ENCODE results near the gene GNE.
"Not testable (repeated sequence)": the region's sequence is repeated elsewhere in the genome, so short reads cannot be mapped to it uniquely, and the experiment has no call there.

Gene GNE

DNA sequence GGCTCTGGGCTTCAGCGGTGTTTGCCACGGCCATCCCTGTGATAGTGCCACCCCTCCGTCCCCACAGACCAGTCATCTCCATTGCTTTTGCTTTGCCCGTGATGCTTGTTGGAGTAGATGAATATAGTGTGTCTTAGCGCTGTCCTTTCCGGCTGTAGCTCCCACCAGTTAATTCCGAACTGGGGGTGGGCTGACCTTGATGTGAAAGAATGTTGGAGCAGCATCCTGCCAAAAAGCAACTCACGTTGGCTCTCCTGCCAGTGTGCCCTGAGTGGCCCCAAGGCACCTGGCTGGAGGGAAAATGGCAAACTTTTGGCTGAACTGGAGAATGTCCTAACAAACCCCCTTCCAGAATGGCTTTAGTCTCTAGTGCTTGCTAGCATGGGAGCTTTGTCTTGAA, 47.5 kb downstream of the GNE start:
- FAIRE-seq: no peak

GRCh38 chr9:36208521-36209253, 49.6 kb downstream of the GNE start:
- FAIRE-seq (no peak), DNase-seq (ENCODE audit: low spot score) (no peak)

More for the DNA sequence above, 47.5 kb downstream of the GNE start:
- no peak for DNase-seq (ENCODE audit: low spot score)

- FAIRE-seq (no peak), DNase-seq (ENCODE audit: low spot score) (no peak)
Measured at GRCh38 chr9:36207546-36208012, 50.7 kb downstream of the GNE start.

DNA sequence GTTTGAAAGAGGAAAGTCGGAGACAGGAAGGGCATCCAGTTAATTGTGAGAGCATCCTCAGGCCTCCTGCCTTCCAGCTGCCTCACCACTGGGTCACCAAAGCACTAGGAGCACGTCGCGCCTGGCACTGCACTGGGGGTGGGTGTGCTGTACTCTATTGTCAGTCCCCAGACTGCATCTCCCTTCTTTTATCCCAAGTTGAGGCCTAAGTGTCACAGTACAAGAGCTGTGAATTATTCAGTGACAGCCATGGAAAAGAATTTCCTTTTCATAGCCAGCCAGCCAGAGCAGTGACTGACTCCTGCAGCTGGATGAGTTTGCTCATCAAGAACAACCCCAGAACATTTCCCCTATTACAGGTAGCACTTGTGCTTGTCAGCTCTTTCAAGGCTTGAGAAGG, 51.2 kb downstream of the GNE start:
- FAIRE-seq: peak; percentile 13
- DNase-seq (ENCODE audit: low spot score): no peak

- DNase-seq (ENCODE audit: low spot score) (peak; percentile 29), FAIRE-seq (no peak)
Measured at GRCh38 chr9:36204906-36205547, 53.2 kb downstream of the GNE start.

DNA sequence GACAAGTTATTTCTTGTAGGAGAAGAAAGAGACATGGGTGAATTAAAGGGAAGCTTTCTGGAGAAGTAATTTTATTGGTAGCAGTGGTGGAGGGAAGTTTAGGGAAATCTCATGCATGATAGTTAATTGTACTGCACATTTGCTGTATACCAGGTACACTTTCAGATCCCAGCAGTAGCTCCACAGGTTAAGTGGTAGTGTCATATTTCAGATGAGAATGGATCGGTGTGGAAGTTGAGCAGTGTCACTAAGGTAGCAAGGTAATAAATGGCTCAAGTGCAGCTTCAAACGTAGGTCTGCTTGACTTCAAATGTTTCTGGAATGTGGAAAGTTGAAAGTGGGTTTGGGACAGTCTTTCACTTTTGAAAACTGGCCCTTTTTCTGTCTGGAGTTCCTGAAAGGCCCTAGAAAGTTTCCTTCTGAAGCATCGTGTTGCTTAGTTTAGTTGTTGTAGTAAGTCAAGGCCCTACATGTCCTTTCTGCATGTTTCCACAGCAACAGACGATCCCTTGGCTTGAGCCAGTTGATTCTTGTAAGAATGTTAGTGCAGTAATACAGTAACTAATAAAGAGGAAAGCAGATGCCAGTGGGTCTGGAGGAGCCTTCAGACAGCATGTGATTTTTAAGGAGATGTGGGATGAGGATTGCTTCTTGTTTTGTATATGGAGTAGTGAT, 63.8 kb downstream of the GNE start:
- FAIRE-seq (no peak), DNase-seq (ENCODE audit: low spot score) (no peak)

GRCh38 chr9:36193023-36193422, 65.2 kb downstream of the GNE start:
- FAIRE-seq (no peak), DNase-seq (ENCODE audit: low spot score) (no peak)

- DNase-seq (ENCODE audit: low spot score) (no peak), FAIRE-seq (no peak)
Measured at GRCh38 chr9:36192196-36192595, 66.1 kb downstream of the GNE start.

- DNase-seq (ENCODE audit: low spot score): no peak
- no peak for FAIRE-seq
Measured at GRCh38 chr9:36191686-36192085, 66.6 kb downstream of the GNE start.

GRCh38 chr9:36191290-36191645, 67.0 kb downstream of the GNE start:
- FAIRE-seq: no peak
- peak; percentile 22 for DNase-seq (ENCODE audit: low spot score)

- DNase-seq (ENCODE audit: low spot score) (peak; percentile 99), FAIRE-seq (peak; percentile 92)
Measured at GRCh38 chr9:36190388-36191289, 67.6 kb downstream of the GNE start, which contains the start of gene CLTA. CLTA (plus strand) TSS chr9:36190921; CDS start chr9:36191057, 136 bp downstream.

DNA sequence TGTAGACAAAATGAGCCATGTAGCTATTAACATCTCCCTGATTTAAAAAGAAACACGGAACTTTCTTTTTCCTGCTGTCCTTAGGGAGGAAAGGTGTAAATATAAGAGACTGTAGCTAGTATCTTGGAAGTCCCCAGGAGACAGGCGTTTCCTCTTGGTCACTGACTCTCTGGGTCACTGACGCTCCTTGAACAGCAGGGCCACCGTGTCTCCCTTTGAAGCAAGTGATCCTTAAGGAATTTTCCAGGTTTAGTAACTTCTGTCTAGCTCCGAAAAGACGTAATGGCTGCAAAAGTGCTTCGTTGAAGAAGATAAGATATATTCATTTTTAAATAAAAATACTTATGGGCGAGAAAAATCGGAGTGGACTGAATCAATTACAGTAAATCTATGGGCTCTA, 68.3 kb downstream of the GNE start:
- DNase-seq (ENCODE audit: low spot score) (no peak), FAIRE-seq (no peak)

DNA sequence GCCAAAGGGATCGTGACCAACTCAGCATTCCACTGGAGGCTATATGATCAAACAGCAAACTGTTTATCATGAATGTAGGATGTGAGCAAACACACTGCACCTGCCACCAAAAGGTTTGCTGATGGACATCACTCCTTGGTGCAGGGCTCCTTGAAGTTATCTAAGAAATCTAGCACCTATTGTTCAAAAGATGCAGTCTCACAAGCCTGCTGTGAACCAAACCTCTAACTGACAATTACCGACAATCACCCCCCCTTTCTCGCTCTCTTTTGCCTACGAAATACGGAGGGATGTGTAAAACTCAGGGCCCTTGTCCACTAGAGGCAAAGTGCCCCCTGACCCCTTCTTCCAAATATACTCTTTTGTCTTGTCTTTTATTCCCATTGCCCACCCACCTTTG, 70.0 kb downstream of the GNE start:
- FAIRE-seq: no peak

DNA sequence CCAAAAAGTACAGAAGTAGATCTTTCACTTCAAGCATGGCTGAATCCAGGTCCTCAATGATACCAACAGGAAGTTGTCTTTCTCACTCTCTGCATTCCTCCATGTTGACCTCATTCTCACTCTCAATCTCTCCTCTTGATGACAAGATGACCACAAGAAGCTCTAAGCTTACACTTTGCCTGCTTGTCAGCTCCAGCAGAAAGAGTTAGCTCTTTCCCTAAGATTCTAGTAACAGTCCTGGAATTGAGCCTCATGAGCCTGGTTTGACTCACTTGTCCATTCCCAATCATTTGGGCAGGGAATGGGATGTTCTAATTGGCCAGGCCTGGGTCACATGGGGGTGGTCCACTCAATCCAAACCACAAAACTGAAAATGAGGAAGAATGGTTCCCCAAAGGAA, 70.8 kb downstream of the GNE start:
- no peak for DNase-seq (ENCODE audit: low spot score)
- FAIRE-seq: no peak

More for the DNA sequence above, 70.0 kb downstream of the GNE start:
- no peak for DNase-seq (ENCODE audit: low spot score)

GRCh38 chr9:36180243-36180642, 78.0 kb downstream of the GNE start:
- not testable (repeated sequence) for FAIRE-seq; DNase-seq (ENCODE audit: low spot score)

GRCh38 chr9:36177571-36177970, 80.7 kb downstream of the GNE start:
- no peak for DNase-seq (ENCODE audit: low spot score)
- no peak for FAIRE-seq

- FAIRE-seq; DNase-seq (ENCODE audit: low spot score): not testable (repeated sequence)
Measured at GRCh38 chr9:36176496-36176895, 81.8 kb downstream of the GNE start.

- not testable (repeated sequence) for FAIRE-seq; DNase-seq (ENCODE audit: low spot score)
Measured at GRCh38 chr9:36175209-36175608, 83.0 kb downstream of the GNE start.

DNA sequence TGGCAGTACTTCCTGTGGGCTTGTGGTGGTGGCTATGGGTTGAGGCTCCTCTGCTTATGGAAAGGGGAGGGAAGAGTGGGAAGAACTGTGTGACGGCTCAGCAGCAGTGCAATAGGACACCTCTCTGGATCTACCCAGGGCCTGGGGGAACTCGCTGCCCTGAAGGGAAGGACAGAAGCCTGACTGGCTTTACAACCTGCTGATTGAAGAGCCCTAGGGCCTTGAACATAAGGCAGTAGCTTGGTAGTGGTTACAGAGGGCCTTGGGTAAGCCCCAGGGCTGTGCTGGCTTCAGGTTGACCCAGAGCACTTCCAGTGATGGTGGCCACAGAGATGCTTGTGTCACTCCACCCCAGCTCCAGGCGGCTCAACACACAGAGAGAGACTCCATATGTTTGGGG, 83.5 kb downstream of the GNE start:
- no peak for DNase-seq (ENCODE audit: low spot score)
- FAIRE-seq: no peak

DNA sequence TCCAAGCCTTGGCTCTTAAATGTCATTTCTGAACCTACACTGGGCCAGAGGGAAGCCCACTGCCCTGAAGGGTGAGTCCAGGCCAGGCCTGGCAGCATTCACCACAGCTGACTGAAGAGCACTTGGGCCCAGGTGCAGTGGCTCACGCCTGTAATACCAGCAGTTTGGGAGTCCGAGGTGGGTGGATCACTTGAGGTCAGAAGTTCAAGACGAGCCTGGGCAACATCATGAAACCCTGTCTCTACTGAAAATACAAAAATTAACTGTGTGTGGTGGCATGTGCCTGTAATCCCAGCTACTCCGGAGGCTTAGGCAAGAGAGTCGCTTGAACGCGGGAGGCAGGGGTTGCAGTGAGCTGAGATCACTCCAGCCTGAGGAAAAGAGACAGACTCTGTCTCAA, 84.0 kb downstream of the GNE start:
- FAIRE-seq: peak; percentile 65
- no peak for DNase-seq (ENCODE audit: low spot score)

DNA sequence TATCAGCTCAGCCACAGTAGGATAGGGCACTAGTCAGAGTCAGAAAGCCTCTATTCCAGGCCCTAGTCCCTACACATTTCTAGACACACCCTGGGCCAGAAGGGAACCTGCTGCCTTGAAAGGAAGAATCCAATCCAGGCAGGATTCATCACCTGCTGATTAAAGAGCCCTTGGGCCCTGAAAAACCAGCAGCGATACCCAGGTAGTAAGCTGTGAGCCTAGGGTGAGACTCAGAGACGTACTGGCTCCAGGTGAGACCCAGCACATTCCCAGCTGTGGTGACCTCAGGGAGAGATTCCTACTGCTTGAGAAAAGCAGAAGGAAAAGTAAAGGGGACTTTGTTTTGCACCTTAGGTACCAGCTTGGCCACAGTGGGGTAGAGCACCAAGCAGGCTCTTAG, 84.4 kb downstream of the GNE start:
- DNase-seq (ENCODE audit: low spot score) (no peak), FAIRE-seq (no peak)
